Left lung (tissue), 10 donors: Measurements from ENCODE around the gene ETV1. TPM values are rescaled to one million over a fixed set of nuclear protein-coding genes. Genes with fewer than 3 reads are reported as not detected.

ENCODE experiments used
- ATAC-seq: fragments of 200-7000 bp; cut with Tn5 transposase; one replicate; pipeline ENCODE4 v1.9.1; 2020; ENCODE audit warnings: moderate library complexity
- DNase-seq, 4 donors: peaks; one replicate each; pipeline ENCODE4 v3.0.0-alpha.2; 2013 to 2020
- H3K27ac ChIP-seq, 2 donors: fragments of 200-600 bp; sonication (generic) in 1 of 2; one replicate each; pipeline versions ENCODE4 v1.5.0 to v1.8.0; 2020 to 2021
- H3K27me3 ChIP-seq, 2 donors: fragments of 200-600 bp; sonication (generic) in 1 of 2; one replicate each; pipeline versions ENCODE4 v1.5.0 to v1.8.0; 2020 to 2021
- H3K36me3 ChIP-seq, 2 donors: fragments of 200-600 bp; sonication (generic) in 1 of 2; one replicate each; pipeline versions ENCODE4 v1.5.0 to v1.8.0; 2020 to 2021
- H3K4me1 ChIP-seq, 2 donors: fragments of 200-600 bp; one replicate each; pipeline ENCODE4 v1.8.0; 2021
- H3K4me3 ChIP-seq, 2 donors: fragments of 200-600 bp; sonication (generic) in 1 of 2; one replicate each; pipeline versions ENCODE4 v1.5.0 to v1.8.0; 2020 to 2021; ENCODE audit warnings: mild to moderate bottlenecking in 1 of 2
- H3K9me3 ChIP-seq, 2 donors: fragments of 200-600 bp; sonication (generic) in 1 of 2; one replicate each; pipeline versions ENCODE4 v1.5.0 to v1.8.0; 2020 to 2021
- CTCF ChIP-seq, 2 donors: fragments of 200-600 bp; sonication (generic) in 1 of 2; IDR thresholded peaks; one replicate each; pipeline versions ENCODE4 v1.5.0 to v1.8.0; 2021; ENCODE audit warnings: antibody characterized with exemption in 2 of 2
- intact Hi-C, 2 donors: fragments of 100-400 bp; cut with DNase I; formaldehyde crosslinking; loops; one replicate each; pipeline versions ENCODE4 v1.11.2 to v1.14.2; 2022
- polyA plus RNA-seq, 6 donors: library from polyadenylated mRNA; unstranded; fragments of 120-200 nt; gene quantifications; one replicate each; pipeline ENCODE4 v1.2.1, GENCODE V29; 2013; ENCODE audit not compliant: insufficient read length in 6 of 6
- total RNA-seq, 2 donors: library from RNA; stranded (reverse); fragmentation: NEBNext Ultra II Directional; extraction: Animal tissue kit (Norgen Biotek cat#: 25700); gene quantifications; one replicate each; pipeline ENCODE4 v1.2.1, GENCODE V29; 2021
- donor health status: DM: no; HTN: yes; CAD: no.
- donor health status: DM: no; HTN: no; CAD: no.

ETV1 gene
- total and polyA plus RNA-seq, 8 donors, result 55.3 to 134 (median 72.5) TPM

- Histone ChIP-seq H3K4me3 (no peak overlapping the region), H3K27me3 (no peaks in the 10 kb centered on the region), H3K4me1 (no peaks in the 10 kb centered on the region), H3K9me3 (no peaks in the 10 kb centered on the region), H3K36me3 (no peaks in the 10 kb centered on the region), H3K27ac (no peak overlapping the region)
- DNase-seq, result no peak
- intact Hi-C loops, result no loop called here
- no peak for ATAC-seq
- TF ChIP-seq CTCF (IDR thresholded peaks at IDR 0.05), result no peak
Observed at GRCh38 chr7:13952921-13953320, 36.5 kb downstream of the ETV1 start.

- no peaks in the 10 kb centered on the region for H3K9me3 ChIP-seq
- DNase-seq (no peak), ATAC-seq (no peak)
- intact Hi-C loops, result no loop called here
- no peak overlapping the region for H3K4me3 ChIP-seq
- no peaks in the 10 kb centered on the region for H3K27me3 ChIP-seq
- H3K36me3 ChIP-seq, result no peaks in the 10 kb centered on the region
- TF ChIP-seq CTCF (IDR thresholded peaks at IDR 0.05), result no peak
- H3K4me1 ChIP-seq, result peaks cover 0 to 4% of the 10 kb centered on the region in 2 donors
- H3K27ac ChIP-seq, result no peak overlapping the region
Observed at GRCh38 chr7:13949939-13950338, 39.5 kb downstream of the ETV1 start.

- Histone ChIP-seq H3K4me3 (no peak overlapping the region), H3K27ac (no peak overlapping the region), H3K9me3 (no peaks in the 10 kb centered on the region), H3K36me3 (no peaks in the 10 kb centered on the region), H3K4me1 (peaks cover 0 to 8% of the 10 kb centered on the region in 2 donors), H3K27me3 (no peaks in the 10 kb centered on the region)
- no peak for ATAC-seq
- no peak for TF ChIP-seq CTCF (IDR thresholded peaks at IDR 0.05)
- DNase-seq, result no peak
- intact Hi-C loops, result no loop called here
Observed at GRCh38 chr7:13949445-13949844, 40.0 kb downstream of the ETV1 start.

- no peak for TF ChIP-seq CTCF (IDR thresholded peaks at IDR 0.05)
- H3K9me3 ChIP-seq, result no peaks in the 10 kb centered on the region
- peaks cover 0 to 8% of the 10 kb centered on the region in 2 donors for H3K4me1 ChIP-seq
- no peak for ATAC-seq
- H3K4me3 ChIP-seq, result no peak overlapping the region
- intact Hi-C loops, result no loop called here
- DNase-seq, result peak in 1 of 4 donors; percentile 16
- peak overlapping the region in 1 of 2 donors; percentile 5 for H3K27ac ChIP-seq
- no peaks in the 10 kb centered on the region for H3K27me3 ChIP-seq
- H3K36me3 ChIP-seq, result no peaks in the 10 kb centered on the region
Observed at GRCh38 chr7:13948019-13948801, 41.3 kb downstream of the ETV1 start.

GRCh38 chr7:13947535-13947934 is 41.9 kb downstream of the ETV1 start:
- Histone ChIP-seq H3K36me3 (no peaks in the 10 kb centered on the region), H3K4me3 (no peak overlapping the region), H3K27me3 (no peaks in the 10 kb centered on the region), H3K27ac (peak overlapping the region in 1 of 2 donors; percentile 5), H3K9me3 (no peaks in the 10 kb centered on the region), H3K4me1 (peaks cover 0 to 8% of the 10 kb centered on the region in 2 donors)
- intact Hi-C loops, result no loop called here
- no peak for TF ChIP-seq CTCF (IDR thresholded peaks at IDR 0.05)
- ATAC-seq, result no peak
- DNase-seq, result no peak
